Left lung (tissue), 10 donors: ENCODE data around the gene MTSS2. TPM values are rescaled to one million over a fixed set of nuclear protein-coding genes. Genes with fewer than 3 reads are reported as not detected.
A peak's percentile ranks its signal among the peaks of the same experiment; 100 is the strongest.

ENCODE experiments used
- ATAC-seq: fragments of 200-7000 bp; cut with Tn5 transposase; one replicate; pipeline ENCODE4 v1.9.1; 2020; ENCODE audit warnings: moderate library complexity
- DNase-seq, 4 donors: peaks; one replicate each; pipeline ENCODE4 v3.0.0-alpha.2; 2013 to 2020
- H3K27ac ChIP-seq, 2 donors: fragments of 200-600 bp; sonication (generic) in 1 of 2; one replicate each; pipeline versions ENCODE4 v1.5.0 to v1.8.0; 2020 to 2021
- H3K27me3 ChIP-seq, 2 donors: fragments of 200-600 bp; sonication (generic) in 1 of 2; one replicate each; pipeline versions ENCODE4 v1.5.0 to v1.8.0; 2020 to 2021
- H3K36me3 ChIP-seq, 2 donors: fragments of 200-600 bp; sonication (generic) in 1 of 2; one replicate each; pipeline versions ENCODE4 v1.5.0 to v1.8.0; 2020 to 2021
- H3K4me1 ChIP-seq, 2 donors: fragments of 200-600 bp; one replicate each; pipeline ENCODE4 v1.8.0; 2021
- H3K4me3 ChIP-seq, 2 donors: fragments of 200-600 bp; sonication (generic) in 1 of 2; one replicate each; pipeline versions ENCODE4 v1.5.0 to v1.8.0; 2020 to 2021; ENCODE audit warnings: mild to moderate bottlenecking in 1 of 2
- H3K9me3 ChIP-seq, 2 donors: fragments of 200-600 bp; sonication (generic) in 1 of 2; one replicate each; pipeline versions ENCODE4 v1.5.0 to v1.8.0; 2020 to 2021
- CTCF ChIP-seq, 2 donors: fragments of 200-600 bp; sonication (generic) in 1 of 2; IDR thresholded peaks; one replicate each; pipeline versions ENCODE4 v1.5.0 to v1.8.0; 2021; ENCODE audit warnings: antibody characterized with exemption in 2 of 2
- intact Hi-C, 2 donors: fragments of 100-400 bp; cut with DNase I; formaldehyde crosslinking; loops; one replicate each; pipeline versions ENCODE4 v1.11.2 to v1.14.2; 2022
- polyA plus RNA-seq, 6 donors: library from polyadenylated mRNA; unstranded; fragments of 120-200 nt; gene quantifications; one replicate each; pipeline ENCODE4 v1.2.1, GENCODE V29; 2013; ENCODE audit not compliant: insufficient read length in 6 of 6
- total RNA-seq, 2 donors: library from RNA; stranded (reverse); fragmentation: NEBNext Ultra II Directional; extraction: Animal tissue kit (Norgen Biotek cat#: 25700); gene quantifications; one replicate each; pipeline ENCODE4 v1.2.1, GENCODE V29; 2021
- donor health status: DM: no; HTN: yes; CAD: no.
- donor health status: DM: no; HTN: no; CAD: no.

MTSS2 gene
- total and polyA plus RNA-seq, 8 donors, result 58.1 to 106 (median 98.6) TPM

- intact Hi-C loops, result no loop called here
- Histone ChIP-seq H3K9me3 (no peaks in the 10 kb centered on the region), H3K36me3 (no peaks in the 10 kb centered on the region), H3K4me1 (no peaks in the 10 kb centered on the region), H3K27me3 (no peaks in the 10 kb centered on the region), H3K4me3 (no peak overlapping the region), H3K27ac (no peak overlapping the region)
- no peak for TF ChIP-seq CTCF (IDR thresholded peaks at IDR 0.05)
- no peak for DNase-seq
- ATAC-seq, result peak; percentile 70
Observed at GRCh38 chr16:70638814-70639792, 46.8 kb downstream of the MTSS2 start.

Other genes with a start within 250 kb of the MTSS2 start
- 10 to 100 TPM; 28.7 to 35.1 TPM for gene ST3GAL2, start 247.0 kb downstream of the MTSS2 start, total RNA-seq
- 10 to 100 TPM; 25.3 to 38.5 (median 30.6) TPM for gene ST3GAL2, start 247.0 kb downstream of the MTSS2 start, polyA plus RNA-seq
- 10 to 100 TPM; 20.4 to 20.7 TPM for gene FCSK, start 231.5 kb downstream of the MTSS2 start, total RNA-seq
- 10 to 100 TPM; 11.0 to 17.8 (median 14.3) TPM for gene FCSK, start 231.5 kb downstream of the MTSS2 start, polyA plus RNA-seq
- 10 to 100 TPM; 58.5 to 66.7 TPM for gene COG4, start 162.5 kb downstream of the MTSS2 start, total RNA-seq
- gene COG4, start 162.5 kb downstream of the MTSS2 start, polyA plus RNA-seq, result 10 to 100 TPM; 56.0 to 64.0 (median 58.6) TPM
- gene SF3B3, start 162.2 kb downstream of the MTSS2 start, total RNA-seq, result 100 to 1,000 TPM; 210 to 255 TPM
- gene SF3B3, start 162.2 kb downstream of the MTSS2 start, polyA plus RNA-seq, result 100 to 1,000 TPM; 331 to 396 (median 375) TPM
- gene IL34, start 39.5 kb downstream of the MTSS2 start, total RNA-seq, result 1 to 10 TPM; 2.1 to 4.1 TPM
- under 1 TPM; 0.24 to 0.55 (median 0.42) TPM for gene IL34, start 39.5 kb downstream of the MTSS2 start, polyA plus RNA-seq
- gene VAC14, start 115.1 kb upstream of the MTSS2 start, total RNA-seq, result 10 to 100 TPM; 40.0 to 53.2 TPM
- 10 to 100 TPM; 22.2 to 31.7 (median 28.6) TPM for gene VAC14, start 115.1 kb upstream of the MTSS2 start, polyA plus RNA-seq